Bronchial epithelial cell (primary cell): ENCODE measurements around the gene GTSF1L. TPM values are rescaled to one million over a fixed set of nuclear protein-coding genes. Genes with fewer than 3 reads are reported as not detected.
A peak's percentile ranks its signal among the peaks of the same experiment; 100 is the strongest.

Experiments used
- DNase-seq: peaks from one replicate; pipeline ENCODE4 v3.0.0-alpha.2; 2010; ENCODE audit warnings: low read depth
- FAIRE-seq: peaks from 2 replicates; lab custom pipeline; 2011; peaks lifted over from hg19 to GRCh38; lab: Jason Lieb, UNC
- H3K27me3 ChIP-seq: 2 replicates; pipeline ENCODE4 v1.5.1; 2011; ENCODE audit warnings: low read length; ENCODE audit not compliant: control insufficient read depth, insufficient read depth
- H3K36me3 ChIP-seq: 2 replicates; pipeline ENCODE4 v1.5.1; 2011; ENCODE audit warnings: low read length; ENCODE audit not compliant: control insufficient read depth, insufficient read depth
- H3K4me3 ChIP-seq: 2 replicates; pipeline ENCODE4 v1.5.1; 2011; ENCODE audit warnings: mild to moderate bottlenecking, low read depth, low read length, control low read depth
- CTCF ChIP-seq: IDR thresholded peaks from 2 replicates; pipeline ENCODE4 v1.5.1; 2011; ENCODE audit warnings: mild to moderate bottlenecking, moderate library complexity, low read length, control low read depth, inconsistent platforms; ENCODE audit not compliant: insufficient read depth, severe bottlenecking
- total RNA-seq: library from RNA; depleted of rRNA; stranded (reverse); fragments of >200 nt; gene quantifications from 2 replicates; pipeline ENCODE4 v1.2.1, GENCODE V29; 2014

Gene GTSF1L
- total RNA-seq, result not detected in 2 replicates

GRCh38 chr20:43726811-43727338 is at the start of gene GTSF1L:
Gene GTSF1L (minus strand): TSS chr20:43727002. CDS start chr20:43726694, 308 bp downstream.
- DNase-seq (no peak), FAIRE-seq (no peak)
- Histone ChIP-seq H3K27me3 (peaks cover 2% of the 10 kb centered on the region), H3K36me3 (no peaks in the 10 kb centered on the region), H3K4me3 (no peak within 1 kb of the TSS)
- TF ChIP-seq CTCF, result no peak

GRCh38 chr20:43774754-43775153 is 48.0 kb upstream of the GTSF1L start:
- no peak for FAIRE-seq

DNA sequence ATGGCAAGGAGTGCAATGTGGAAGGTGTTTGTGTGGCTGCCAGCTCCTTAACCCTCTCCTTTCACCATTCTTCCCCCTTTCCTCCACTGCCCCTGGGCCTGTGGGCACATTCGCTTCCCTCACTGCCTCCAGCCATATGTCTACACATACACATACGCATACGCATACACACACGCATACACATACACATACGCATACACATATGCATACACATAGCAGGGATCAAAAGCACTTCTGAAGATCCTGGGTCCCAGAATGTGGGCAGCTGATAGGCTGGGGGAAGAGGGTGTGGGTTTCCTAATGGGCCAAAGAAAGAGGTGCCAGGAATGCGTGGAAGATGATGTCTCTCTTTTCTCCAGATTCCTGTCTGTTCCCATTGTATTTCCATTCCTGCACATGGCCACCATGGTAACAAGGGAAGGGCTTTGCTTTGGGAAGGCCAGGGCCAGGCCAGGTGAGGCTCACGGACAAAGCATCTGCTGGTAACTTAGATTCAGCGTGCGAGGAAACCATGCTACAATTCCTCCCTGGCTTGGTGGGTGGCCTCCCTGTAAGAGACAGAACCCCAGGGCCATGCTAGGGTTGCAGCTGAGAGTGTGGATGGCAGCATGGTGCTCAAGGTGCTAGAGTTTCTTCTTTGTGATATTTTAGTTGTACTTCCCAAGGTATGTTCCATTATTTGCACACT is 44.8 kb upstream of the GTSF1L start:
- Histone ChIP-seq H3K4me3 (no peak overlapping the region), H3K27me3 (peaks cover under 1% of the 10 kb centered on the region), H3K36me3 (no peaks in the 10 kb centered on the region)
- FAIRE-seq (no peak), DNase-seq (no peak)
- no peak for TF ChIP-seq CTCF

More at GRCh38 chr20:43774754-43775153, 48.0 kb upstream of the GTSF1L start:
- Histone ChIP-seq H3K36me3 (no peaks in the 10 kb centered on the region), H3K27me3 (no peaks in the 10 kb centered on the region), H3K4me3 (no peak overlapping the region)
- no peak for DNase-seq
- no peak for TF ChIP-seq CTCF

DNA sequence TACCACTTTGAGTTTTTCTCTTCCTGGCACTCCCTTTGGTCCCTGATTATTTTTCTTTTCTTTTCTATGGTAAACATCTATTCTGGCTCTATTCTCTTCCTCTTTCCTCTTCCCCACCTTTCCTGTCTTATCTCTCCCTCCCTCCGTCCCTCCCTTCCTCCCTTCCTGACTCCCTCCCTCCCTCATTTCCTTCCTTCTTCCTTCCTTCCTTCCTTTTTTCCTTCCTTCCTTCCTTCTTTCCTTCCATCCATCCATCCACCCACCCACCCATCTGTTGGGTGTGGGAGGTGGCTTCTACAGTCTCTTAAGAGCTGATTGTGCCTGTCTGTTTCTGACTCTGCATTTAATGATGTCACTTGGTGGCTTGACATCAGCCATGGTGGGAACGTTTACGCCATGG is 43.5 kb upstream of the GTSF1L start:
- no peak for DNase-seq
- peaks cover 8% of the 10 kb centered on the region for H3K27me3 ChIP-seq
- FAIRE-seq, result no peak

GRCh38 chr20:43767686-43768474 is 41.1 kb upstream of the GTSF1L start:
- no peaks in the 10 kb centered on the region for H3K36me3 ChIP-seq
- no peak for TF ChIP-seq CTCF
- FAIRE-seq (no peak), DNase-seq (peak; percentile 34)
- H3K27me3 ChIP-seq, result peaks cover 8% of the 10 kb centered on the region
- no peak overlapping the region for H3K4me3 ChIP-seq

More for the DNA sequence above, 43.5 kb upstream of the GTSF1L start:
- TF ChIP-seq CTCF, result no peak
- Histone ChIP-seq H3K4me3 (no peak overlapping the region), H3K36me3 (no peaks in the 10 kb centered on the region)
